GM18507 (cell line): ENCODE measurements around the gene IFIT3.
A peak's percentile ranks its signal among the peaks of the same experiment; 100 is the strongest.
"Not testable (repeated sequence)": the region's sequence is repeated elsewhere in the genome, so short reads cannot be mapped to it uniquely, and the experiment has no call there.

Experiments
- DNase-seq: peaks from one replicate; pipeline ENCODE4 v3.0.0; 2011; ENCODE audit warnings: low read depth; ENCODE audit not compliant: insufficient read length; ENCODE audit errors: extremely low spot score
- FAIRE-seq: peaks from 2 replicates; lab custom pipeline; 2011; peaks lifted over from hg19 to GRCh38; lab: Jason Lieb, UNC

Gene IFIT3

DNA sequence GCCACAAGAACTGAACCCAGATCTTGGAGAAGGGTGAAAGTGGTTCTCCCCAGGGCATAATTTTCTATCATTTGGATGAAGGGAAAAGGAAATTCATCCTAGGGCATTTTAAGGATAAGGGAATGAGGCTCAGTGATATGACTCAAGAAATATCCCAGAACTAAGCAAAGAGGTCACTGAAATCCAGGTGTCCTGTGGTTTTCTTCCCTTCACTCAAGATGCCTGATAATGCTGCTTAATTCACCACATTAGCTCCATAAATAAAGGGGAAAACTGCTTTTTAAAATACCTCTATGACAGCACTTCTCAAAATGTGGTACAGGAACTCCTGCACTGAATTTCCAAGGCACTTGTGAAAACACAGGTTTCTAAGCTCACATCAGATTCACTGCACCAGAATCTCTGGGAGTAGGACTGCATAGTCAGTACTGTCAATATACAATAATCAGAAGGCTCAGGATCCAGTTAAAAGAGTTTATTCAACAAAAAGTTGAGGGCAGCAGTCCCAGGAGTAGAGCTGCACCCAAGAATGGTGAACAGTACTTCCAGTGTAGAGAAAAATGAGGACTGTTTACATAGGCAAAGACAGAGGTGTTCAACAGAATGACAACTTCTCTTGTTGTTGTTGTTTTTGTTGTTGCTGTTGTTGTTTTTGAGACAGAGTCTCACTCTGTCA, 2.9 kb downstream of the IFIT3 start:
- FAIRE-seq (peak; percentile 21), DNase-seq (no peak)

DNA sequence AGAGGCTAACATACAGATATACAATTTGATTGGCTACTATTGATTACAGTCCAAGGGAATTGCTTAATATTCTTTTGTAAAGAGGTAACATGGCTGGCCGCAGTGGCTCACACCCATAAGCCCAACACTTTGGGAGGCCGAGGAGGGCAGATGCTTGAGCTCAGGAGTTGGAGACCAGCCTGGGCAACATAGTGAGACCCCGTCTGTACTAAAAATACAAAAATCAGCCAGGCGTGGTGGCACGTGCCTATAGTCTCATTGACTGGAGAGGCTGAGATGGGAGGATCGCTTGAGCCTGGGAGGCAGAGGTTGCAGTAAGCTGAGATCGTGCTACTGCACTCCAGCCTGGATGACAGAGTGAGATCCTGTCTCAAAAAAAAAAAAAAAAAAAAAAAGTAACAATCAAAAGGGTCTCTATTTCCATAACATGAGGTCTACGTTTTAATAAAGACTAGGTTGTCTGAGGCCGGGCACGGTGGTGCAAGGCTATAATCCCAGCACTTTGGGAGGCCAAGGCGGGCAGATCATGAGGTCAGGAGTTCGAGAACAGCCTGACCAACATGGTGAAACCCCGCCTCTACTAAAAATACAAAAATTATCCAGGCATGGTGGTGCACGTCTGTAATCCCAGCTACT, 3.8 kb downstream of the IFIT3 start:
- not testable (repeated sequence) for FAIRE-seq

DNA sequence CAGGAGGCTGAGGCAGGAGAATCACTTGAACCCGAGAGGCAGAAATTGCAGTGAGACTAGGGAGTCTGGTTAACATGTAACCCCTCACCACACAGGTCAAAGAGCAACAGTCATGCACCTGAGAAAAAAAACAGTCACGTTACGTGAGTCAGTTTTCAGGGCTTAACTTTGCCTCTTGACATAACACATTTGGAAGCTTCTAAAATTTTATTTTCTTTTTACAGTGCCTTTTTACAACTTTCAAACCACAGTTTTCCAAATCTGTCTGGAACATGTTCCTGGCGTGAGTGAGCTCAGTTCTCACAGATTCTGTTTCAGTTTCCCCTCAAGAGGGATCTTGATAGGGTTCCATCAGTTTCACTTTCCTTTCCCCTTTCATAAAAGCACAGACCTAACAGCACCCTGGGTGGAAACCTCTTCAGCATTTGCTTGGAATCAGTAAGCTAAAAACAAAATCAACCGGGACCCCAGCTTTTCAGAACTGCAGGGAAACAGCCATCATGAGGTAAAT, 4.4 kb downstream of the IFIT3 start:
- DNase-seq (peak; percentile 42), FAIRE-seq (no peak)

More for the DNA sequence above, 3.8 kb downstream of the IFIT3 start:
- DNase-seq = not testable (repeated sequence)

DNA sequence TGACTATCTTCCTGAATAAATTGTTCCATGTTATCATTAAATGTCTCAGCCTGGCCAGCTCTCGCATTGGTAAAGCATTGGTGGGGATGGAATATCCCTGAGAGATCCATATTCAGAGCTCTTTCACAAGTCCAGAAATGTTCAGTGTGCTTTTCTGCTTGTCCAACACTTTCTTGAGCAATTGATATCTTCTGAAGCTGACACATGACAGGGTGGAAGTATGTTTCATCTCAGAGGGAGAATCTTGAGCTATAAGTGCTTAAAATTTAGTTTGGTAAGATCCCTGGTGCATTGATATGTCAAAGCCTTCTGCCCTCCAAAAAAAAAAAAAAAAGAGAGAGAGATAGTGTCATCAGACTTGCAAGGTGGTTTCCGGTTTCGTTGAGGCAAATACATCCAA, 7.4 kb downstream of the IFIT3 start:
- no peak for FAIRE-seq

DNA sequence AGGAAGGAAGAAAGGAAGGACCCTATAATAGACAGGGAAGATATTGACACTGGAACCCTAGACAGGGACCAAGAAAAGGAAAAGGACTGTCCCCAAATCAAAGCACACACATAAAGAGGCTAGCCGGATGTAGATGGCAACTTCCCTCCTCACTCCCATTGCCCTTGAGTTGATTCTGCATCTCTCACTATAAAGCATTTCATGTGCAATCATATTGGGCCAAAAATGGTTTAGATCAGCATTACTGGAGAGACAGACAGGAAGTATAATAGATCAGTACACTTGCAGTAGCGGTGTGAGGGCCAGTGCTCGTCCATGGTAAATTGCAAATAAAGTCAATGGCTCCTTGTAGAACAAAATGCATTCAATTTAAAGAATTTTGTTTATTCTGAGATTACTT, 8.4 kb downstream of the IFIT3 start:
- DNase-seq (no peak), FAIRE-seq (peak; percentile 61)

More for the DNA sequence above, 7.4 kb downstream of the IFIT3 start:
- no peak for DNase-seq

DNA sequence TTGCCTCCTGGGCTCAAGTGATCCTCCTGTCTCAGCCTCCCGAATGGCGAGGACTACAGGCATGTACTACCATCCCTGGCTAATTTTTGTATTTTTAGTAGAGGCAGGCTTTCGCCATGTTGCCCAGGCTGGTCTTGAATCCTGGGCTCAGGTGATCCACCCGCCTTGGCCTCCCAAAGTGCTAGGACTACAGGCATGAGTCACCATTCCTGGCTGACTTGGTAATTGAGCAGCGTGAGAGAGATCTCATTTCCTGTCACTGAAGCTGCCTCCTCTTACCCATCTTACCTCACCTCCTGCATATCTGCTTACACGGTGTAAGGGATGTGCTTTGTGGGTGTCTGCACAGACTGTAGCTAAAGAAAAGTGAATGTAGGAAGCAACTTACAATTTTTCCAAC, 9.7 kb downstream of the IFIT3 start:
- peak; percentile 76 for FAIRE-seq
- no peak for DNase-seq

DNA sequence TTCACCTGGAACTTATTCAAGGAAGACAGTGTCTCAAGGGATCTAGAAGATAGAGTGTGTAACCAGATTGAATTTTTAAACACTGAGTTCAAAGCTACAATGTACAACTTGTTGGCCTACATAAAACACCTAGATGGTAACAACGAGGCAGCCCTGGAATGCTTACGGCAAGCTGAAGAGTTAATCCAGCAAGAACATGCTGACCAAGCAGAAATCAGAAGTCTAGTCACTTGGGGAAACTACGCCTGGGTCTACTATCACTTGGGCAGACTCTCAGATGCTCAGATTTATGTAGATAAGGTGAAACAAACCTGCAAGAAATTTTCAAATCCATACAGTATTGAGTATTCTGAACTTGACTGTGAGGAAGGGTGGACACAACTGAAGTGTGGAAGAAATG, 10.9 kb downstream of the IFIT3 start:
- FAIRE-seq (no peak), DNase-seq (no peak)

DNA sequence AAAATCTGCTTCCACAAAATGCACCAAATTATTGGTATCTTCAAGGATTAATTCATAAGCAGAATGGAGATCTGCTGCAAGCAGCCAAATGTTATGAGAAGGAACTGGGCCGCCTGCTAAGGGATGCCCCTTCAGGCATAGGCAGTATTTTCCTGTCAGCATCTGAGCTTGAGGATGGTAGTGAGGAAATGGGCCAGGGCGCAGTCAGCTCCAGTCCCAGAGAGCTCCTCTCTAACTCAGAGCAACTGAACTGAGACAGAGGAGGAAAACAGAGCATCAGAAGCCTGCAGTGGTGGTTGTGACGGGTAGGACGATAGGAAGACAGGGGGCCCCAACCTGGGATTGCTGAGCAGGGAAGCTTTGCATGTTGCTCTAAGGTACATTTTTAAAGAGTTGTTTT, 12.1 kb downstream of the IFIT3 start:
- no peak for FAIRE-seq

DNA sequence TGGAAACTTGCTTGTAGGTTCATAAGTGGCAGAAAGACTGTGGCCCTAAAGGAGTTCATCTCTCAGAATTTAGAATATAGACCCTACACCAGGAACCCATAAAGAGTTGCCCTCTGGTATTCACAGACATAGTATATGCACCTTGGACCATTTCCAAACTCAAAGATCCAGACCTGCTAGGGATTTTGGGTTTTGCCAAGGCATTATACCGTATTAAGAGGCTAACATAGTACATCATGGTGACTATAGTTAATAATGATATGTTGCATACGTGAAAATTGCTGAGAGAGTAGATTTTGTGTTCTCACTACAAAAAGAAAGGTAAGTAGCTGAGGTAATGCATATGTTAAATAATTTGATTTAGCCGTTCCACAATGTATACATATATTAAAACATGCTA, 13.9 kb downstream of the IFIT3 start:
- DNase-seq = no peak
- no peak for FAIRE-seq

More for the DNA sequence above, 12.1 kb downstream of the IFIT3 start:
- DNase-seq = no peak

DNA sequence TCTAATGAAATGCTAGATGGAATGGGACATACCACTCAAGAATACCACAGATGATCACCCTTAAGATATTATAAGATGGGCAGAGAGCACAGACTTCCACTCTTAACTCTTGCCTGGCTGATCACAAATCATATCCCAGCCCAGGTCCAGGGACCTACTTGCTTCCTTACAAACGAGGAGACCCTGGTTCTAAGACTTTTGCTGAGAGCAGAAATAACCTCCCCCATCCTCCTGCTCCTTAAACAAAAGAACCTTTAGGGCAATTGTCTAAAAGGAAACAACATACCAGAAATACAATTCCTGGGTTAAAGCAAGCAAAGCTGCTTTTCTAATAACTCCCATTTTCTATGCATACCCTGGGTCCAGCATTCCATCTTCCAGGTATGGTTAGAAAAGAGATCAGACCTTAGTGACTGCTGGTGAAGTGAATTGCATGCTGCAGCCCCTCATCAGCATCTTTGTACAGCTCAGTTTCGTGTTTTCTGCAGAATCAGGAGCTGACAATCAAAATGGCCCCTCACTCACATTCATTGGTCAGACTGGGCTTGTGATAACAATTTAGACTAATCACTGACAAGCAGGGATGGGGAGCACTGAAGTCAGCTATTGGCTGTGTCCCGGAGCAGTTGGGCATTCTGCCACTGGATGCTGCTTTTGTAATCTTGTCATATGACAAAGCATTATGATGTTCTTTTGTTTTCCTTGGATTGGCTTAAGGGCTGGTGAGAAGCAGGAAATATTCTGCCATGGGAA, 14.6 kb downstream of the IFIT3 start:
- DNase-seq (no peak), FAIRE-seq (no peak)

DNA sequence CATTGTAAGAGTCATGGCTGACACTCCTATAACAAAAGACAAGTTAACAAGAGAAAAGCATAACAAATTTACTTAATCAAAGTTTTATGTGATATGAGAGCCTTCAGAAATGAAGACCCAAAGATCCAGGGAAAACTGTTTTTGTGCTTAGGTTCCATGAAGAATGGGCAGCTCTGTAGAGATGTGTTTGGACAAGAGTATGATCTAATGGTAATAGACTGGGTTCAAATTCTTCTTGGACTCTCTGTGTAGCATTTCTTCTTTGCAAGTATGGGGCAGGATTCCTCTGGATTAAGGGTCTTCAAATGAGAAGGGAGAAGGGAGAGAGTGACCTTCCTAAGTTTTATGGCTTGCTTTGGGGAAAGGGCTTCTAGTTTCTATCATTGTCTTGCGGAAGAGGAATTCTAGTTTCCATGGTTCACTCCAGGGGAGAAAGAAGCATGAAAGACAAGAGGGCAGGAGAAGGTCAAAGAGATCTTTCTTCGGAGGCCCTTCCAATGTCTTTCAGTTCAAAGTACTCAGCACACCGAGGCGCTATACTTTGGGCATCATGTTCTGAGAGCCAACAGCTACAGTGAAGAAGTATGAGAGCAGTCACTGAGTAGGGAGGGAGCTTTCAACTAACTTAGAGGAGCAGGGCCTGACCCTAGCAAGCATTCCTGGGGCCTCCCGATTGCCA, 15.4 kb downstream of the IFIT3 start:
- FAIRE-seq = no peak
- no peak for DNase-seq

DNA sequence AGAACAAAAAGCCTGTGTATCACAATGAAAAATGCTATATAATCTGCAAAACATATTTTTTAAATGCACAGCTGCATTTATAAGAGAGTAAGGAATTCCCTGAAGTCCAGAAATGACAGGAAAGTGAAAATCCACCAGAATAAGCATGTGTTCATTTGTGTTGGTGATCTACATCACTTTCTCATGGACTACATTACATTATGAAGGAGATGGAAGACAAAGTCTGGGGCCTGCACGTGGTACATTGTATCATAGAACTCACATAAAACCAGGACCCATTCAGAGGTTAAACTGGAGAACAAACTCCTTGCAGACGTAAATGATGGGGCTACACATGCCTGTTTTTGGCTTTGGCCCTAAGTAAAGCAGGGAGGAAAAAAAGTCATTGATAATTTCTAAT, 16.4 kb downstream of the IFIT3 start:
- no peak for DNase-seq
- FAIRE-seq = no peak

DNA sequence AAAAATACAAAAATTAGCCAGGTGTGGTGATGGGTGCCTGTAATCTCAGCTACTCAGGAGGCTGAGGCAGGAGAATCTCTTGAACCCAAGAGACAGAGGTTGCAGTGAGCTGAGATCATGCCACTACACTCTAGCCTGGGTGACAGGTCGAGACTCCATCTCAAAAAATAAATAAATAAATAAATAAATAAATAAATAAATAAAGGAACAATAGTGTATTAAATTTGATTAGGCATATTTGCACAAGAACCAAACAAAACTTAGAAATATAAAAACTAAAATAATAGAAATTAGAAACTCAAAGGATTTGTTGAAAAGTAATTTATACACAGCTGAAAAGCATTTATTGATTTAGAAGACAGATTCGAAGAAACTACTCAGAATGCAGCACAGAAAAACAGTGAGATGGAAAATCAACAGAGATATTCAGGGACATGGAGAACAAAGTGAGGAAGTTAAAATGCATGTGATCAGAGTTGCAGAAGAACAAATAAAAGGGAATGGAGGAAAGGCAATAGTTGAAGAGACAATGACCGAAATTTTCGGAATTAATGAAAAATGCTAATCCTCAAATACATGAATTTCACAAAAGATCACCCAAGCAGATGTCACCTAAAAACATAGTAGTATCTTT, 17.7 kb downstream of the IFIT3 start:
- DNase-seq (no peak), FAIRE-seq (no peak)

DNA sequence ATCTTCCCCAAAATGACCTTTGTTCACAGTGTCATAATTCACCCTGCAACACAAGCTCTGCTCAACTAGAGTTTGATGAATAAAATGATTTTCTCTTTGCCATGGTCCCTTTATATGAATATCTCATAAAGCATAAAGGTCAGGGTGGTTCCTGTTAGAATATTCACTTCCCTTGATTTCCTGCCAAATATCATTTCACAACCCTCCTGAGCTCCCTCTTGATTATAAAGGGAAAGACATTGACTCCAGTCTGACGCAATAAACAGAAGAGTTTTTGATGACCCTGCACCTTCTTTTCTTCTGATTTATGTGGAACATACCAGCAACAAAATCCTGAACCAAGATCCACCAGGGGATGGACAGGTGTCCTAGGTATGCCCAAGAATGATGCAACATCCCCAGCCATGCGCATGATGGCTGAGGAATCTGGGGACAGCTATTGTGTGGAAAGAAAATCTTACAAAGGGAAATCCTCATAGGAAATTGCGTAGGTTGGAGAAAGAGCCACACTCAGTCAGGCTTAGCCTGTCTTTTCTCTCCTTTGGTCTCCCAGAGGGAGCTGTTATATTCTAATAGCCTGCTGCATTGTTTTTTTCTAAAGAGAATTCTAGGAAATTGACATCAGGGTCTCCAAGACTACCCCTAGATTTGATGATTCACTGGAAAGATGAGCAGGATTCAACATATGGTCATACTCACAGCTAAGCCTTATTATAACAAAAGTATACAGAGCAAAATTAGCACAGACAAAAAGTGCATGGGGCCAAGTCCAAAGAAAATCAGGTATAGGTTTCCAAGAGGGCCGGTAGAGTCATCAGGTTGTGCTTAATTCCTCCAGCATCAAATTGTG, 18.8 kb downstream of the IFIT3 start:
- DNase-seq = no peak
- FAIRE-seq = no peak

DNA sequence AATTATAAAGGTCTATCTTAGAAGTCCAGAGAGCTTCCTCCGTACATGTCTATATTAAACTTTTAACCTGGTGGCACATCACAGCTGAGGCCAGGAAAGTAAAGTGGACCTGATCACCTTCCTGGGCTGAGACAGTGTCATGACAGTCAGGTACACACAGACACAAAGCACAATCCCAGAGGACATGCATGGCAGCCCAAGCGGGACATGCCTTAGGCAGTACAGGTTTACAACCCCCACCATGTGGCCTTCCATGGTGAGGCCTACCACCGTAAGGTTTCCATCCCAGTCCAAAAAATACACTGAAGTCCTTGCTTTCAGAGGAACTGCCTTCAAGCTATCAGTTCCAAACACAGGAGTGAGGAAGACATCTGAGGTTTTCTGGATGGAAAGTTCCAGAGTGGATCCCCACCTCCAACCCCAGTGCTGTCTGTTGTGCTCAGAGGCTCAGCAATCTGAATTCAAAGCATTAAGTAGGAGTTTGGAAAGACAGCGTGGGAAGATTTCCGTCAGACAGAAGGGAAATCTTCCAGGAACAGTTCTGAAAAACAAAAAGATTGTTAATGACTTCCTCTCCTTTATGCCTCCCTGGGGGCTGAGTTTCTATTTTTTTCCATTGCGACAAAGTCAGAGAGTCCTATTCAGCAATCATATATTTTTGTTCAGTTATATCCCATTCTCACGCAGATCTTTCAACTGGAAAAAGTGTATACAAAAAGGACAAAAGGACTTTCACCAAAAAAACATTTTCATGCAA, 20.1 kb downstream of the IFIT3 start:
- FAIRE-seq = peak; percentile 60
- DNase-seq = no peak

DNA sequence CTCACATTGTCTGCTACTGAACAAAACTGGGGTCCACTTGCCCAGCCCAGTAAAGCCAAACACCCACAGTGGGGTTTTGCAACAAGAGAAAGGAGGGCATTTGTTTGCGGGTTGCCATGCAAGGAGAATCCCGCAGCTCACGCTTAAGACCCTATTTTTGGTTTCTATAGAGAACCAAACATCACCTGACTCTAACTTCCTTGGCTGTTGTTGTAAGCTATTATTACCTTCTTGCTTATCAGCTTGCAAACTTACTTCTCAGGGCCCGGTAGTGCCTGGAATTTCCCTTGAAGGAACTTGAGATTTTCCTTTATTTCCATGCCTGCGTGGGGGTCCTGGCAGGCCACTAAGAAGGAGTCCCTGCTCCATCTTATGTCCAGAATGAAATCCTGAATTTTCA, 20.7 kb downstream of the IFIT3 start:
- no peak for FAIRE-seq
- DNase-seq = no peak

DNA sequence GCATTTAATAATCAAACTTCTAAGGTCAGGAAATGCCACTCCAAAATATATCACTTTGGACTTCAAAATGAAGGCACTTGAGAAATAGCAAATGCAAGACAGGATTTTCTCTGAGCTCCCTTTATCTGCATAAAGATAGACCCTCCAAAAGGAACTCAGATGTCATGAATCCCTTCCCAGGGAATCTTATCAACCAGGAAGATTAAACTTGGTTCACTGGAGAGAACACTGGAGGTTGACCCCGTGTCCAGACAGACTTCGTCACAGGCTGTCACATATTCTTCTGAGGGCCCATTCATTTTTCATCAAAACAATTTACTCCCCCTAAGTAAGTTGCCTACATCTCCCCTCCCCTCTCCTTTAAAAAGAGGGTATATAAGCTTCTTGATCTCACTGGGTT, 21.2 kb downstream of the IFIT3 start:
- DNase-seq (no peak), FAIRE-seq (no peak)
